ENCODE data around the gene BRF1.

BRF1 gene

GRCh38 chr14:105181549-105182295, 119.1 kb downstream of the BRF1 start:
- Mint-ChIP-seq H3K27me3 (ENCODE audit: low read depth, poor library complexity) (peaks cover 52% of the 10 kb centered on the region), H3K27ac (no peak overlapping the region), H3K36me3 (ENCODE audit: low read depth) (no peaks in the 10 kb centered on the region), H3K4me1 (no peaks in the 10 kb centered on the region), H3K4me3 (peak overlapping the region; percentile 72), H3K9me3 (no peaks in the 10 kb centered on the region)
- DNase-seq, result no peak
- TF ChIP-seq, protein P1, sequence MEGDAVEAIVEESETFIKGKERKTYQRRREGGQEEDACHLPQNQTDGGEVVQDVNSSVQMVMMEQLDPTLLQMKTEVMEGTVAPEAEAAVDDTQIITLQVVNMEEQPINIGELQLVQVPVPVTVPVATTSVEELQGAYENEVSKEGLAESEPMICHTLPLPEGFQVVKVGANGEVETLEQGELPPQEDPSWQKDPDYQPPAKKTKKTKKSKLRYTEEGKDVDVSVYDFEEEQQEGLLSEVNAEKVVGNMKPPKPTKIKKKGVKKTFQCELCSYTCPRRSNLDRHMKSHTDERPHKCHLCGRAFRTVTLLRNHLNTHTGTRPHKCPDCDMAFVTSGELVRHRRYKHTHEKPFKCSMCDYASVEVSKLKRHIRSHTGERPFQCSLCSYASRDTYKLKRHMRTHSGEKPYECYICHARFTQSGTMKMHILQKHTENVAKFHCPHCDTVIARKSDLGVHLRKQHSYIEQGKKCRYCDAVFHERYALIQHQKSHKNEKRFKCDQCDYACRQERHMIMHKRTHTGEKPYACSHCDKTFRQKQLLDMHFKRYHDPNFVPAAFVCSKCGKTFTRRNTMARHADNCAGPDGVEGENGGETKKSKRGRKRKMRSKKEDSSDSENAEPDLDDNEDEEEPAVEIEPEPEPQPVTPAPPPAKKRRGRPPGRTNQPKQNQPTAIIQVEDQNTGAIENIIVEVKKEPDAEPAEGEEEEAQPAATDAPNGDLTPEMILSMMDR (IDR thresholded peaks at IDR 0.05), result no peak

DNA sequence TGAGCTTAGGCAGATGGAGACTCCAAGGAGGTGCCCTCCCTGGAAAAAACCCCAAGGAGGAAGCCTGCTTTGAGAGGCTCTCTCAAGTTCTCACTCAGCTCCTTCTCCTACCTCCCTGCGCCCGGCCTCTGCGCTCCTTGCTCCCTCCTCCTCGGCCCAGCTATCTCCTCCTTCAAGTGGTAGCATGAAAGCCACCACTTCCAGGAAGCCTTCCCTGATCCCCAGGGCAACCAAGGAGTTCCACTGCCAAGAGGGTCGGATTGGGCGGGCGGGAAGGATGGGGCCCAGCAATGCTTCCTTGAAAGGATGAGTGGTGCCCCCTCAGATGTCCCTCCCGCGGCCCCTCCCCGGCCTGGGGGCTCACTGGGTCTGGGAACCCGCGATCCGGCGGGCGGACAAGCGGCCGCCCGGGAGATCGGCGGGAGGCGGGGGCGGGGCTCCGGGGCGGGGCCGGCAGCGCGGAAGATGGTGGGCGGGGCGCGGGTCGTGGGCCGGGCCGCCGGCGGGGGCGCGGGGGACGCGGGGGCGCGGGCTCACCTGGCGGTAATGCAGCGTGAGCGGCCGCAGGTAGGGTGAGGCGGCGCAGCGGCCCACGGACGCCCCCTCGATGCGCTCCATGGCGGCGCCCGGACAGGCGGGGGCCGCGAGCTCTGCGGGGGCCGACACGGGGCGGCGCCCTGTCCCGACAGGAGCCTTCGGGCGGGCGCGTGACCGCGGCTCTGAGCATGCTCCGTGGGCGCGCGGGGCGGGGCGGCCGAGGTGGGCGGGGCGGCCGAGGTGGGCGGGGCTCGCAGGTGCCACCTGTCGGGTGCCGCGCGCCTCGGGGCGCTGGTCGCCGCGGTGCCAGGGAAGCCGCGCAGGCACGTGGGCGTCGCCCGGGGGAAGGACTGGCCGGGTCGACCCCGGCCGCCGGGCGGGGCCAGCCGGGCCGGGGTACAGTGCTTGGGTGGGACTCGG, 119.9 kb downstream of the BRF1 start, which contains the start of gene NUDT14:
TSS of gene NUDT14 (minus strand) at position 721 of the 957 bp plus-strand sequence. CDS start at position 618, 103 bp downstream.
- Mint-ChIP-seq H3K4me1 (no peaks in the 10 kb centered on the region), H3K36me3 (ENCODE audit: low read depth) (no peaks in the 10 kb centered on the region), H3K4me3 (peak within 1 kb of the TSS; percentile 79), H3K9me3 (no peaks in the 10 kb centered on the region), H3K27me3 (ENCODE audit: low read depth, poor library complexity) (peaks cover 52% of the 10 kb centered on the region), H3K27ac (no peak within 1 kb of the TSS)
- peak; percentile 83 for DNase-seq
- TF ChIP-seq, protein P1 (IDR thresholded peaks at IDR 0.05), result no peak

GRCh38 chr14:105179191-105179590, 121.6 kb downstream of the BRF1 start:
- Mint-ChIP-seq H3K4me1 (no peaks in the 10 kb centered on the region), H3K4me3 (peak overlapping the region; percentile 34), H3K36me3 (ENCODE audit: low read depth) (no peaks in the 10 kb centered on the region), H3K27me3 (ENCODE audit: low read depth, poor library complexity) (peaks cover 39% of the 10 kb centered on the region), H3K27ac (no peak overlapping the region), H3K9me3 (no peaks in the 10 kb centered on the region)
- no peak for DNase-seq
- TF ChIP-seq, protein P1 (IDR thresholded peaks at IDR 0.05), result no peak

DNA sequence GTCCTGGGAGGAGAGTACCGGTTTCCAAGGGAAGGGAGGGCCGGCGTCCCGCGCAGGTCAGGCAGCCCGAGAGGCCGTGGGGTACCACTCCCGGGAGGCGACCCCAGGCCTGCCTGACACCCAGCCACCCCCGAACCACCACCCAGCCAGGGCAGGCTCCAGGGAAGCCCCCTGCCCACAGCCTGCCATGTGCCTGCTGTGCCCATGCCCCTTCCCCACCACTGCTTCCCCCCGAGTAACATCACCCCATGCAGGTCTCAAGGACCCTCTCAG, 122.0 kb downstream of the BRF1 start:
- no peaks in the 10 kb centered on the region for H3K9me3 Mint-ChIP-seq
- peak overlapping the region; percentile 65 for H3K4me3 Mint-ChIP-seq
- no peak for DNase-seq
- no peak overlapping the region for H3K27ac Mint-ChIP-seq
- H3K27me3 Mint-ChIP-seq (ENCODE audit: low read depth, poor library complexity), result peaks cover 35% of the 10 kb centered on the region
- H3K4me1 Mint-ChIP-seq, result no peaks in the 10 kb centered on the region
- TF ChIP-seq, protein P1 (IDR thresholded peaks at IDR 0.05), result no peak
- H3K36me3 Mint-ChIP-seq (ENCODE audit: low read depth), result no peaks in the 10 kb centered on the region

DNA sequence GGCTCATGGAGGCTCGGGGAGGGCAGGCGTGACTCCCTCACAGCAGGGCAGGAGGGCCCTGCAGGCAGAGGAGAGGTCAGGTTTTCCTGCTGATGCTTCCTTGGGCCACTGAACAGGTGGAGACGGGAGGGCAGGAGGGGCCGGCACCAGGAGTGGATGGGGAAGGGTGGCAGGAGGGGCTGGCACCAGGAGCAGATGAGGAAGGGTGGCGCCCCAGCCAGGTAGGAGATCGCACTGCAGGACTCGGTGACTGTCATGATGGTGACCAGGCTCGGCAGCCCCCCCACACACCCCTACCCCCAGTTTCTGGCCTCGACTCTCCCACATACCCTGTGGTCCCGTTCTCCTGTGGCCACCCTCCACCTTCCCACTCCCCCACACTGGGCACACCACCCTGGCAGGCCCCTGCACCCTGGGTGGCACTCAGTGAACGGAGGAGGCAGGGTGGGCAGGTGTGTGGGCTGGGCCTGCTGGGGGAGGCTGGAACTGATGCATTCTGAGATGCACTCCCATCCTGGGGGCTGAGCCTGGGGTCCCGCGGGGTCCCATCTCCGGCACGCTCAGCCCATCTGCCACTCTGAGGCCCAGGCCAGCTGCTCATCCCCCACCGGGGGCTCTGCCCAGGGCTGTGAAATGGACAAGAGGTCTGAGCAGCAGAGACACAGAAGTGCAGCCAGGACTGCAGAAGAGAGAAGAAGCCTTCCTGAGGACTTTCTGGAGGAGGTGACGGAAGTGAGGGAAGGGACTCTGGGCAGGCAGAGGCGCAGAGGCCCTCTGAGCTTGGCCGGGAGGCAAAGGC, 122.5 kb downstream of the BRF1 start:
- no peaks in the 10 kb centered on the region for H3K9me3 Mint-ChIP-seq
- H3K36me3 Mint-ChIP-seq (ENCODE audit: low read depth), result no peaks in the 10 kb centered on the region
- TF ChIP-seq, protein P1 (IDR thresholded peaks at IDR 0.05), result no peak
- H3K4me3 Mint-ChIP-seq, result peak overlapping the region; percentile 65
- no peak overlapping the region for H3K27ac Mint-ChIP-seq
- DNase-seq, result no peak
- H3K4me1 Mint-ChIP-seq, result no peaks in the 10 kb centered on the region
- H3K27me3 Mint-ChIP-seq (ENCODE audit: low read depth, poor library complexity), result peaks cover 30% of the 10 kb centered on the region

All from nephron progenitor cell (in vitro differentiated cells).